HepG2 (cell line): ENCODE results near the gene GHRH. TPM values are rescaled to one million over a fixed set of nuclear protein-coding genes. Genes with fewer than 3 reads are reported as not detected.

Experiments used
- BHLHE40 ChIP-seq: IDR thresholded peaks from 2 replicates; pipeline ENCODE4 v1.6.1; 2011; ENCODE audit warnings: low read length, improper control_type of control experiment
- CBFB ChIP-seq: sonication (generic); formaldehyde crosslinking; IDR thresholded peaks from 2 replicates; pipeline ENCODE4 v1.4.0; 2020; ENCODE audit warnings: missing genetic modification reagents
- CERS6 ChIP-seq: sonication (generic); formaldehyde crosslinking; IDR thresholded peaks from 2 replicates; pipeline ENCODE4 v1.5.0; 2020; ENCODE audit warnings: missing genetic modification reagents
- DPF2 ChIP-seq: sonication (generic); formaldehyde crosslinking; IDR thresholded peaks from 2 replicates; pipeline ENCODE4 v1.4.0; 2020; ENCODE audit warnings: mild to moderate bottlenecking, low read depth, missing genetic modification reagents, borderline replicate concordance
- EED ChIP-seq: sonication (generic); formaldehyde crosslinking; IDR thresholded peaks from 2 replicates; pipeline ENCODE4 v1.5.0; 2020; ENCODE audit warnings: mild to moderate bottlenecking, missing genetic modification reagents
- ETV6 ChIP-seq: sonication (generic); formaldehyde crosslinking; conservative IDR thresholded peaks from 2 replicates; pipeline ENCODE4 v1.4.0; 2020; ENCODE audit warnings: missing genetic modification reagents
- HOXA5 ChIP-seq: sonication (generic); formaldehyde crosslinking; IDR thresholded peaks from 2 replicates; pipeline ENCODE4 v1.4.0; 2020; ENCODE audit warnings: missing genetic modification reagents
- KDM5B ChIP-seq: sonication (generic); formaldehyde crosslinking; IDR thresholded peaks from 2 replicates; pipeline ENCODE4 v1.4.0; 2020; ENCODE audit warnings: missing genetic modification reagents, mild to moderate bottlenecking, borderline replicate concordance
- KLF11 ChIP-seq: IDR thresholded peaks from 2 replicates; pipeline ENCODE4 v1.6.1; 2016; ENCODE audit warnings: missing compliant biosample characterization
- MIER2 ChIP-seq: IDR thresholded peaks from 2 replicates; pipeline ENCODE4 v1.6.1; 2016; ENCODE audit warnings: missing biosample characterization, missing genetic modification reagents
- MXI1 ChIP-seq: IDR thresholded peaks from 3 replicates; pipeline ENCODE4 v1.6.1; 2012; ENCODE audit warnings: low read depth, low read length, inconsistent platforms, borderline replicate concordance
- NFIC ChIP-seq: IDR thresholded peaks from 2 replicates; pipeline ENCODE4 v1.6.1; 2012; ENCODE audit warnings: mild to moderate bottlenecking, low read length, inconsistent platforms
- PAWR ChIP-seq: sonication (generic); formaldehyde crosslinking; IDR thresholded peaks from 2 replicates; pipeline ENCODE4 v1.4.0; 2020; ENCODE audit warnings: missing genetic modification reagents, mild to moderate bottlenecking, borderline replicate concordance
- ZBTB26 ChIP-seq: IDR thresholded peaks from 2 replicates; pipeline ENCODE4 v1.6.1; 2016; ENCODE audit warnings: missing compliant biosample characterization, missing genetic modification reagents, borderline replicate concordance
- ZNF101 ChIP-seq: sonication (generic); formaldehyde crosslinking; IDR thresholded peaks from 2 replicates; pipeline ENCODE4 v1.4.0; 2020; ENCODE audit warnings: mild to moderate bottlenecking, low read depth, missing genetic modification reagents, borderline replicate concordance
- ZNF17 ChIP-seq: sonication (generic); formaldehyde crosslinking; IDR thresholded peaks from 2 replicates; pipeline ENCODE4 v1.5.0; 2020; ENCODE audit warnings: mild to moderate bottlenecking, missing genetic modification reagents
- ZNF460 ChIP-seq: sonication (generic); formaldehyde crosslinking; IDR thresholded peaks from 2 replicates; pipeline ENCODE4 v1.5.1; 2020; ENCODE audit warnings: missing genetic modification reagents, mild to moderate bottlenecking, borderline replicate concordance
- ZNF530 ChIP-seq: sonication (generic); formaldehyde crosslinking; IDR thresholded peaks from 2 replicates; pipeline ENCODE4 v1.5.0; 2020; ENCODE audit warnings: low read depth, mild to moderate bottlenecking, missing genetic modification reagents
- ZNF552 ChIP-seq: sonication (generic); formaldehyde crosslinking; IDR thresholded peaks from 2 replicates; pipeline ENCODE4 v1.9.0; 2022; ENCODE audit warnings: missing genetic modification reagents, mild to moderate bottlenecking, borderline replicate concordance
- ZNF567 ChIP-seq: sonication (generic); formaldehyde crosslinking; IDR thresholded peaks from 2 replicates; pipeline ENCODE4 v1.8.1; 2023; ENCODE audit warnings: mild to moderate bottlenecking, missing genetic modification reagents, borderline replicate concordance
- ZNF687 ChIP-seq: sonication (generic); formaldehyde crosslinking; IDR thresholded peaks from 2 replicates; pipeline ENCODE4 v1.5.1; 2020; ENCODE audit warnings: mild to moderate bottlenecking, missing genetic modification reagents, moderate library complexity
- ZNF691 ChIP-seq: sonication (generic); formaldehyde crosslinking; IDR thresholded peaks from 2 replicates; pipeline ENCODE4 v1.4.0; 2020; ENCODE audit warnings: missing genetic modification reagents, low read depth, mild to moderate bottlenecking, borderline replicate concordance
- ZNF766 ChIP-seq: sonication (generic); formaldehyde crosslinking; IDR thresholded peaks from 2 replicates; pipeline ENCODE4 v1.5.0; 2020; ENCODE audit warnings: missing genetic modification reagents, borderline replicate concordance
- ZNF891 ChIP-seq: sonication (generic); formaldehyde crosslinking; IDR thresholded peaks from 2 replicates; pipeline ENCODE4 v1.5.0; 2020; ENCODE audit warnings: mild to moderate bottlenecking, missing genetic modification reagents
- polyA plus RNA-seq, 8 experiments: library from polyadenylated mRNA; depleted of rRNA in 3 of 8; stranded (reverse) in 7 of 8; unstranded in 1 of 8; fragments of >200 nt; fragmentation: Illumina TruSeq in 4 of 8; extraction: Trizol in 4 of 8; gene quantifications; 2 replicates each; pipeline versions ENCODE4 v1.2.1 to v1.2.3, GENCODE V29; 2011 to 2016; ENCODE audit warnings: low read depth in 4 of 8, missing spikeins in 1 of 8, mixed read lengths in 1 of 8; ENCODE audit not compliant: insufficient read depth in 1 of 8
- total RNA-seq, 5 experiments: library from RNA; depleted of rRNA; stranded (reverse); fragments of >200 nt; fragmentation: Illumina TruSeq; extraction: Trizol; gene quantifications; 2 replicates each; pipeline ENCODE4 v1.2.3, GENCODE V29; 2016; ENCODE audit warnings: low read depth in 1 of 5

The GHRH gene
- total and polyA plus RNA-seq, 2 of the 13 experiments (the other 11 are each of a cell fraction or from before 2014, with no cell fraction given): not detected

- peak; percentile 55; the same call in 1 of the 2 replicates for TF ChIP-seq ZNF687
- peak; percentile 14; the same call in 1 of the 3 replicates for TF ChIP-seq MXI1
- no peak for TF ChIP-seq DPF2 (CRISPR knock-in tag)
- peak; percentile 15; the same call in 1 of the 2 replicates for TF ChIP-seq ZBTB26 (CRISPR knock-in tag)
- TF ChIP-seq ZNF552 (CRISPR knock-in tag): no peak
- TF ChIP-seq ZNF17 (CRISPR knock-in tag): no peak
- no peak for TF ChIP-seq ZNF891 (CRISPR knock-in tag)
- TF ChIP-seq PAWR: no peak
- no peak for TF ChIP-seq EED (CRISPR knock-in tag)
- TF ChIP-seq KLF11 (CRISPR knock-in tag): 0 out of 2 replicates have a peak, but pooled peaks have one; percentile 17
- no peak; the same call in 1 of the 2 replicates for TF ChIP-seq ZNF460
- peak; percentile 79 for TF ChIP-seq BHLHE40
- no peak for TF ChIP-seq ZNF101 (CRISPR knock-in tag)
- no peak for TF ChIP-seq ZNF691 (CRISPR knock-in tag)
- TF ChIP-seq HOXA5 (CRISPR knock-in tag): no peak
- TF ChIP-seq ETV6 (CRISPR knock-in tag): no peak
- TF ChIP-seq CBFB (CRISPR knock-in tag): no peak
- TF ChIP-seq KDM5B (CRISPR knock-in tag): no peak
- no peak for TF ChIP-seq ZNF766
- TF ChIP-seq NFIC: no peak; the same call in 1 of the 2 replicates
- no peak for TF ChIP-seq ZNF530 (CRISPR knock-in tag)
- TF ChIP-seq MIER2 (CRISPR knock-in tag): no peak
- no peak for TF ChIP-seq ZNF567 (CRISPR knock-in tag)
- TF ChIP-seq CERS6 (CRISPR knock-in tag): no peak
Measured at GRCh38 chr20:37276494-37277252, 15.1 kb upstream of the GHRH start (continued).
